Cardiac fibroblast (primary cell): ENCODE data around the gene GALNT13.

Experiments
- DNase-seq, 2 donors: peaks; one replicate each; pipeline versions ENCODE4 v3.0.0 to v3.0.0-alpha.2; 2010; ENCODE audit warnings: low read depth in 2 of 2
- H3K4me3 ChIP-seq, 2 donors: replicated peaks in 1 of 2; 1 replicate in 1 of 2; 2 replicates in 1 of 2; pipeline ENCODE4 v1.5.1; 2011; ENCODE audit warnings: low read depth in 2 of 2, low read length in 2 of 2, mild to moderate bottlenecking in 2 of 2, moderate library complexity in 1 of 2
- CTCF ChIP-seq: IDR thresholded peaks from one replicate; pipeline ENCODE4 v1.5.1; 2011; ENCODE audit warnings: low read depth, mild to moderate bottlenecking, low read length, inconsistent platforms

GALNT13 gene

GRCh38 chr2:154195644-154196195 lies 324.0 kb downstream of the GALNT13 start:
- H3K4me3 ChIP-seq, result no peak overlapping the region
- no peak for DNase-seq
- no peak for TF ChIP-seq CTCF

- TF ChIP-seq CTCF, result no peak
- H3K4me3 ChIP-seq, result no peak overlapping the region
- no peak for DNase-seq
Measured at GRCh38 chr2:154198866-154199265, 327.1 kb downstream of the GALNT13 start.

GRCh38 chr2:154203206-154203605 lies 331.5 kb downstream of the GALNT13 start:
- no peak overlapping the region for H3K4me3 ChIP-seq
- TF ChIP-seq CTCF, result no peak
- no peak for DNase-seq

GRCh38 chr2:154203902-154204301 lies 332.2 kb downstream of the GALNT13 start:
- no peak for DNase-seq
- H3K4me3 ChIP-seq, result no peak overlapping the region
- TF ChIP-seq CTCF, result no peak

- TF ChIP-seq CTCF, result no peak
- DNase-seq, result no peak
- H3K4me3 ChIP-seq, result no peak overlapping the region
Measured at GRCh38 chr2:154207288-154208047, 335.7 kb downstream of the GALNT13 start.

GRCh38 chr2:154223726-154224125 lies 352.0 kb downstream of the GALNT13 start:
- no peak overlapping the region for H3K4me3 ChIP-seq
- no peak for TF ChIP-seq CTCF
- DNase-seq, result no peak
